HepG2 (cell line): Measurements from ENCODE around the gene LDLRAP1. TPM values are rescaled to one million over a fixed set of nuclear protein-coding genes. Genes with fewer than 3 reads are reported as not detected.

Experiments
- ATF1 ChIP-seq: IDR thresholded peaks from 2 replicates; pipeline ENCODE4 v1.6.1; 2016; ENCODE audit warnings: mild to moderate bottlenecking, control low read depth
- ATF3 ChIP-seq: sonication (generic); formaldehyde crosslinking; IDR thresholded peaks from 2 replicates; pipeline ENCODE4 v1.4.0; 2020; ENCODE audit warnings: missing genetic modification reagents
- BCLAF1 ChIP-seq: fragments of 450-650 bp; IDR thresholded peaks from 2 replicates; pipeline ENCODE4 v1.6.1; 2017; ENCODE audit warnings: mild to moderate bottlenecking
- BRF2 ChIP-seq: sonication (generic); formaldehyde crosslinking; IDR thresholded peaks from 2 replicates; pipeline ENCODE4 v1.8.1; 2022; ENCODE audit warnings: mild to moderate bottlenecking, missing genetic modification reagents
- CHD4 ChIP-seq: fragments of 200-600 bp; sonication (generic); IDR thresholded peaks from 2 replicates; pipeline ENCODE4 v1.7.0; 2017; ENCODE audit warnings: mild to moderate bottlenecking, low read length, borderline replicate concordance
- HDAC2 ChIP-seq: sonication (generic); formaldehyde crosslinking; IDR thresholded peaks from 2 replicates; pipeline ENCODE4 v1.4.0; 2020; ENCODE audit warnings: missing genetic modification reagents
- HNRNPL ChIP-seq: fragments of 200-400 bp; formaldehyde crosslinking; IDR thresholded peaks from 2 replicates; pipeline ENCODE4 v1.6.1; 2017; ENCODE audit warnings: mild to moderate bottlenecking, low read depth, low read length
- NFE2L2 ChIP-seq: fragments of 150-350 bp; IDR thresholded peaks from 2 replicates; pipeline ENCODE4 v1.6.1; 2014; ENCODE audit warnings: low read length
- TBX2 ChIP-seq: sonication (generic); formaldehyde crosslinking; IDR thresholded peaks from 2 replicates; pipeline ENCODE4 v1.5.0; 2020; ENCODE audit warnings: missing genetic modification reagents, mild to moderate bottlenecking, borderline replicate concordance
- TCF12 ChIP-seq, 2 experiments: fragments of 450-650 bp in 1 of 2; sonication (generic) in 1 of 2; formaldehyde crosslinking in 1 of 2; IDR thresholded peaks; 2 replicates each; pipeline versions ENCODE4 v1.6.1 to v1.8.0; 2017 to 2022; ENCODE audit warnings: antibody characterized with exemption in 1 of 2, mild to moderate bottlenecking in 1 of 2, missing genetic modification reagents in 1 of 2, moderate library complexity in 1 of 2
- ZNF205 ChIP-seq: IDR thresholded peaks from 2 replicates; pipeline ENCODE4 v1.6.1; 2018; ENCODE audit warnings: missing biosample characterization, missing genetic modification reagents
- ZNF296 ChIP-seq: sonication (generic); formaldehyde crosslinking; conservative IDR thresholded peaks from 2 replicates; pipeline ENCODE4 v1.5.0; 2020; ENCODE audit warnings: mild to moderate bottlenecking, missing genetic modification reagents
- ZNF317 ChIP-seq: sonication (generic); formaldehyde crosslinking; IDR thresholded peaks from 2 replicates; pipeline ENCODE4 v1.5.0; 2020; ENCODE audit warnings: mild to moderate bottlenecking, missing genetic modification reagents
- ZNF350 ChIP-seq: sonication (generic); formaldehyde crosslinking; IDR thresholded peaks from 2 replicates; pipeline ENCODE4 v1.4.0; 2020; ENCODE audit warnings: mild to moderate bottlenecking, low read depth, missing genetic modification reagents, borderline replicate concordance
- ZNF556 ChIP-seq: sonication (generic); formaldehyde crosslinking; IDR thresholded peaks from 2 replicates; pipeline ENCODE4 v1.4.0; 2020; ENCODE audit warnings: mild to moderate bottlenecking, missing genetic modification reagents, borderline replicate concordance
- ZNF703 ChIP-seq: sonication (generic); formaldehyde crosslinking; IDR thresholded peaks from 2 replicates; pipeline ENCODE4 v1.5.1; 2020; ENCODE audit warnings: missing genetic modification reagents, mild to moderate bottlenecking, moderate library complexity, borderline replicate concordance
- ZNF746 ChIP-seq: sonication (generic); formaldehyde crosslinking; IDR thresholded peaks from 2 replicates; pipeline ENCODE4 v1.8.0; 2022; ENCODE audit warnings: mild to moderate bottlenecking, missing genetic modification reagents
- ZNF776 ChIP-seq: sonication (generic); formaldehyde crosslinking; IDR thresholded peaks from 2 replicates; pipeline ENCODE4 v1.4.0; 2020; ENCODE audit warnings: mild to moderate bottlenecking, missing genetic modification reagents
- ZNF839 ChIP-seq: sonication (generic); formaldehyde crosslinking; IDR thresholded peaks from 2 replicates; pipeline ENCODE4 v1.4.0; 2020; ENCODE audit warnings: missing genetic modification reagents, mild to moderate bottlenecking, borderline replicate concordance
- ZSCAN22 ChIP-seq: sonication (generic); formaldehyde crosslinking; IDR thresholded peaks from 2 replicates; pipeline ENCODE4 v1.4.0; 2020; ENCODE audit warnings: mild to moderate bottlenecking, missing genetic modification reagents
- polyA plus RNA-seq, 8 experiments: library from polyadenylated mRNA; depleted of rRNA in 3 of 8; stranded (reverse) in 7 of 8; unstranded in 1 of 8; fragments of >200 nt; fragmentation: Illumina TruSeq in 4 of 8; extraction: Trizol in 4 of 8; gene quantifications; 2 replicates each; pipeline versions ENCODE4 v1.2.1 to v1.2.3, GENCODE V29; 2011 to 2016; ENCODE audit warnings: low read depth in 4 of 8, missing spikeins in 1 of 8, mixed read lengths in 1 of 8; ENCODE audit not compliant: insufficient read depth in 1 of 8
- total RNA-seq, 5 experiments: library from RNA; depleted of rRNA; stranded (reverse); fragments of >200 nt; fragmentation: Illumina TruSeq; extraction: Trizol; gene quantifications; 2 replicates each; pipeline ENCODE4 v1.2.3, GENCODE V29; 2016; ENCODE audit warnings: low read depth in 1 of 5
- TF ChIP-seq, protein P1 (sequence below): sonication (generic); formaldehyde crosslinking; IDR thresholded peaks from 2 replicates; pipeline ENCODE4 v1.4.0; 2020; ENCODE audit warnings: mild to moderate bottlenecking, missing genetic modification reagents, borderline replicate concordance

The LDLRAP1 gene
- total and polyA plus RNA-seq, 2 of the 13 experiments (the other 11 are each of a cell fraction or from before 2014, with no cell fraction given): 7.2 to 12.1 TPM

- TF ChIP-seq BCLAF1 (no peak), ZNF746 (CRISPR knock-in tag) (no peak), ATF1 (CRISPR knock-in tag) (no peak), ZNF205 (CRISPR knock-in tag) (no peak), ZNF317 (CRISPR knock-in tag) (no peak), ATF3 (no peak), ZSCAN22 (CRISPR knock-in tag) (no peak), ZNF350 (CRISPR knock-in tag) (no peak), HNRNPL (no peak), CHD4 (no peak), HDAC2 (CRISPR knock-in tag) (no peak), BRF2 (CRISPR knock-in tag) (no peak), ZNF776 (CRISPR knock-in tag) (no peak; the same call in 1 of the 2 replicates), ZNF296 (CRISPR knock-in tag) (no peak), ZNF556 (CRISPR knock-in tag) (no peak), NFE2L2 (no peak), ZNF839 (CRISPR knock-in tag) (no peak), TBX2 (CRISPR knock-in tag) (no peak), ZNF703 (no peak), TCF12 (IDR thresholded peaks at IDR 0.05) (no peak), TCF12 (CRISPR knock-in tag; IDR thresholded peaks at IDR 0.05) (no peak)
- TF ChIP-seq, protein P1, sequence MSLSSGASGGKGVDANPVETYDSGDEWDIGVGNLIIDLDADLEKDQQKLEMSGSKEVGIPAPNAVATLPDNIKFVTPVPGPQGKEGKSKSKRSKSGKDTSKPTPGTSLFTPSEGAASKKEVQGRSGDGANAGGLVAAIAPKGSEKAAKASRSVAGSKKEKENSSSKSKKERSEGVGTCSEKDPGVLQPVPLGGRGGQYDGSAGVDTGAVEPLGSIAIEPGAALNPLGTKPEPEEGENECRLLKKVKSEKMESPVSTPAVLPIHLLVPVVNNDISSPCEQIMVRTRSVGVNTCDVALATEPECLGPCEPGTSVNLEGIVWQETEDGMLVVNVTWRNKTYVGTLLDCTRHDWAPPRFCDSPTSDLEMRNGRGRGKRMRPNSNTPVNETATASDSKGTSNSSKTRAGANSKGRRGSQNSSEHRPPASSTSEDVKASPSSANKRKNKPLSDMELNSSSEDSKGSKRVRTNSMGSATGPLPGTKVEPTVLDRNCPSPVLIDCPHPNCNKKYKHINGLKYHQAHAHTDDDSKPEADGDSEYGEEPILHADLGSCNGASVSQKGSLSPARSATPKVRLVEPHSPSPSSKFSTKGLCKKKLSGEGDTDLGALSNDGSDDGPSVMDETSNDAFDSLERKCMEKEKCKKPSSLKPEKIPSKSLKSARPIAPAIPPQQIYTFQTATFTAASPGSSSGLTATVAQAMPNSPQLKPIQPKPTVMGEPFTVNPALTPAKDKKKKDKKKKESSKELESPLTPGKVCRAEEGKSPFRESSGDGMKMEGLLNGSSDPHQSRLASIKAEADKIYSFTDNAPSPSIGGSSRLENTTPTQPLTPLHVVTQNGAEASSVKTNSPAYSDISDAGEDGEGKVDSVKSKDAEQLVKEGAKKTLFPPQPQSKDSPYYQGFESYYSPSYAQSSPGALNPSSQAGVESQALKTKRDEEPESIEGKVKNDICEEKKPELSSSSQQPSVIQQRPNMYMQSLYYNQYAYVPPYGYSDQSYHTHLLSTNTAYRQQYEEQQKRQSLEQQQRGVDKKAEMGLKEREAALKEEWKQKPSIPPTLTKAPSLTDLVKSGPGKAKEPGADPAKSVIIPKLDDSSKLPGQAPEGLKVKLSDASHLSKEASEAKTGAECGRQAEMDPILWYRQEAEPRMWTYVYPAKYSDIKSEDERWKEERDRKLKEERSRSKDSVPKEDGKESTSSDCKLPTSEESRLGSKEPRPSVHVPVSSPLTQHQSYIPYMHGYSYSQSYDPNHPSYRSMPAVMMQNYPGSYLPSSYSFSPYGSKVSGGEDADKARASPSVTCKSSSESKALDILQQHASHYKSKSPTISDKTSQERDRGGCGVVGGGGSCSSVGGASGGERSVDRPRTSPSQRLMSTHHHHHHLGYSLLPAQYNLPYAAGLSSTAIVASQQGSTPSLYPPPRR (CRISPR knock-in tag): no peak
These were observed at the start of gene LDLRAP1 (continued) for GRCh38 chr1:25543425-25544242.
